ENCODE measurements around the gene OSBPL10. TPM values are rescaled to one million over a fixed set of nuclear protein-coding genes. Genes with fewer than 3 reads are reported as not detected.

OSBPL10 gene
- total RNA-seq, 1 experiment from 2014 or later = 172 TPM

DNA sequence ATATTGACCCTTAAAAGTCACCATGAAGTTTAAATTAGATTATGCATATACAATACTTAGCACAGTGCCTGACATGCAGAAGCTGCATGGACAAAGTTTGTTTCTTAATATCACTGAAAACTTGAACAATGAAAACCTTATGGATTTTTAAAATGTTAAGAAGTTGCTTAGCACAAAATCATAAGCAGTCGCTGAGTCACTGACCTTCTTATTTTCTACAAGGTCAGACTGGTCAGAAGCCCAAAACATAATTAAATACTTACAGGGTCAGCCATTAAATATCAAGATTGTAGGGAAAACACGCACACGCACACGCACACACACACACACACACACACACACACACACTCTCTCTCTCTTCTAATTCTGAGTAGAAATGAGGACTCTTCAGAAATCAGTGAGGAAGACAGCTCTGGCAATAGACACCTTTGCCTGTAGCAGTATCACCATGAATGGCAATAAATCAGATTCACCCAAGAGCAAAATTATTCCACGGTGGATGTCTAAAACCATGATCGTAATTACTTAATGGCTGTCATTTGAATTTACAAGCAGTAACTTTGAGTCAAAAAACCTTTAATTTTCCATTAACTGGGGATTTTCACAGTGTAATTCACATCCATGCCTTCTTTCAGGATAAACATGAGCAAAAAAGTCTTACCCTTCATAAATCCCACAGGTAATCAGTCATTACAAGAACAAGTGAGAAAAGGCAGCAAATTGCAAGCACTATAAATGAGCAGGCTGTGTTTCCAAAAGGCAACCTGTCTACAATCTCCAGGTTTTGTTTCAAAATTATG, 147.5 kb downstream of the OSBPL10 start:
- Mint-ChIP-seq H3K36me3 (ENCODE audit: insufficient read depth, unreplicated experiment) (peaks cover 12% of the 10 kb centered on the region), H3K4me3 (ENCODE audit: unreplicated experiment) (no peak overlapping the region), H3K9me3 (ENCODE audit: unreplicated experiment) (no peaks in the 10 kb centered on the region), H3K27ac (ENCODE audit: low read depth, unreplicated experiment) (no peak overlapping the region), H3K27me3 (ENCODE audit: insufficient read depth, unreplicated experiment) (no peaks in the 10 kb centered on the region), H3K4me1 (ENCODE audit: insufficient read depth, unreplicated experiment) (peaks cover 19% of the 10 kb centered on the region)
- intact Hi-C loops (cut with micrococcal nuclease) = no loop called here
- ChIA-PET POLR2A (interaction anchor here (0.7 kb wide), 2 partner anchors 44 to 1906 kb away, joined by 3 to 4 read pairs; no protein-coding TSS in a partner anchor), CTCF (no interaction called here)
- TF ChIP-seq, protein P1, sequence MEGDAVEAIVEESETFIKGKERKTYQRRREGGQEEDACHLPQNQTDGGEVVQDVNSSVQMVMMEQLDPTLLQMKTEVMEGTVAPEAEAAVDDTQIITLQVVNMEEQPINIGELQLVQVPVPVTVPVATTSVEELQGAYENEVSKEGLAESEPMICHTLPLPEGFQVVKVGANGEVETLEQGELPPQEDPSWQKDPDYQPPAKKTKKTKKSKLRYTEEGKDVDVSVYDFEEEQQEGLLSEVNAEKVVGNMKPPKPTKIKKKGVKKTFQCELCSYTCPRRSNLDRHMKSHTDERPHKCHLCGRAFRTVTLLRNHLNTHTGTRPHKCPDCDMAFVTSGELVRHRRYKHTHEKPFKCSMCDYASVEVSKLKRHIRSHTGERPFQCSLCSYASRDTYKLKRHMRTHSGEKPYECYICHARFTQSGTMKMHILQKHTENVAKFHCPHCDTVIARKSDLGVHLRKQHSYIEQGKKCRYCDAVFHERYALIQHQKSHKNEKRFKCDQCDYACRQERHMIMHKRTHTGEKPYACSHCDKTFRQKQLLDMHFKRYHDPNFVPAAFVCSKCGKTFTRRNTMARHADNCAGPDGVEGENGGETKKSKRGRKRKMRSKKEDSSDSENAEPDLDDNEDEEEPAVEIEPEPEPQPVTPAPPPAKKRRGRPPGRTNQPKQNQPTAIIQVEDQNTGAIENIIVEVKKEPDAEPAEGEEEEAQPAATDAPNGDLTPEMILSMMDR (IDR thresholded peaks at IDR 0.05; ENCODE audit: unreplicated experiment) = no peak
- no peak for DNase-seq (ENCODE audit: unreplicated experiment)
- no TSS peak for BruUV-seq (replicated peaks)

DNA sequence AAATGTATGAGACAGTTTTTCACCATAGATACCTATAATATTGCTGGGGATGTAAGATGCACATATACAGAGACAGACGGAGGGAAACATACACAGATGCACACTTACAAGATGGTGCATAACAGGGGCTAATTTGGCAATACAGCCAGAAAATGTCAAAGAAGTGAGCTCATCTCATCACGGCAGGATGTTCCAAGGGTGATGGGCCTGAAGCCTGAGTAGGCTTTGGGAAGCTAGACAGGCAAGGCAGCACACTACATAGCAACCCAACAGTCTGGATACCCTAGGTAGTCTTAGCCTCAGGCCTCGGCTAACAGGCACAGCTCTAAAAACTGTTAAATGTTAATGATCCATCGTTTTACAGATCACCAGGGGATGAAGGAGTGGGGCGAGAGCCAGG, 148.5 kb downstream of the OSBPL10 start:
- H3K9me3 Mint-ChIP-seq (ENCODE audit: unreplicated experiment) = no peaks in the 10 kb centered on the region
- intact Hi-C loops (cut with micrococcal nuclease) = no loop called here
- no TSS peak for BruUV-seq (replicated peaks)
- no peak overlapping the region for H3K27ac Mint-ChIP-seq (ENCODE audit: low read depth, unreplicated experiment)
- H3K27me3 Mint-ChIP-seq (ENCODE audit: insufficient read depth, unreplicated experiment) = no peaks in the 10 kb centered on the region
- TF ChIP-seq, protein P1 (IDR thresholded peaks at IDR 0.05; ENCODE audit: unreplicated experiment) = no peak
- H3K4me3 Mint-ChIP-seq (ENCODE audit: unreplicated experiment) = no peak overlapping the region
- POLR2A ChIA-PET = interaction anchor here (0.7 to 0.9 kb wide), 2 partner anchors 16 to 28 kb away, joined by 3 read pairs; no protein-coding TSS in a partner anchor
- peaks cover 19% of the 10 kb centered on the region for H3K4me1 Mint-ChIP-seq (ENCODE audit: insufficient read depth, unreplicated experiment)
- H3K36me3 Mint-ChIP-seq (ENCODE audit: insufficient read depth, unreplicated experiment) = peaks cover 19% of the 10 kb centered on the region
- CTCF ChIA-PET = interaction anchor here (0.6 to 1.7 kb wide), 4 partner anchors 10 to 32 kb away, joined by 3 to 4 read pairs (median 3); no protein-coding TSS in a partner anchor
- no peak for DNase-seq (ENCODE audit: unreplicated experiment)

GRCh38 chr3:31831591-31831990, 149.5 kb downstream of the OSBPL10 start:
- BruUV-seq (replicated peaks) = no TSS peak
- intact Hi-C loops (cut with micrococcal nuclease) = no loop called here
- POLR2A ChIA-PET = no interaction called here
- no peak overlapping the region for H3K4me3 Mint-ChIP-seq (ENCODE audit: unreplicated experiment)
- H3K9me3 Mint-ChIP-seq (ENCODE audit: unreplicated experiment) = no peaks in the 10 kb centered on the region
- H3K4me1 Mint-ChIP-seq (ENCODE audit: insufficient read depth, unreplicated experiment) = peaks cover 13% of the 10 kb centered on the region
- no peaks in the 10 kb centered on the region for H3K27me3 Mint-ChIP-seq (ENCODE audit: insufficient read depth, unreplicated experiment)
- CTCF ChIA-PET = interaction anchor here (1.0 to 1.7 kb wide), 2 partner anchors 9 to 21 kb away, joined by 3 read pairs; no protein-coding TSS in a partner anchor
- TF ChIP-seq, protein P1 (IDR thresholded peaks at IDR 0.05; ENCODE audit: unreplicated experiment) = no peak
- H3K36me3 Mint-ChIP-seq (ENCODE audit: insufficient read depth, unreplicated experiment) = peaks cover 28% of the 10 kb centered on the region
- H3K27ac Mint-ChIP-seq (ENCODE audit: low read depth, unreplicated experiment) = no peak overlapping the region
- DNase-seq (ENCODE audit: unreplicated experiment) = no peak

GRCh38 chr3:31829826-31830426, 151.1 kb downstream of the OSBPL10 start:
- TF ChIP-seq, protein P1 (IDR thresholded peaks at IDR 0.05; ENCODE audit: unreplicated experiment) = no peak
- ChIA-PET CTCF (interaction anchor here (0.6 to 0.8 kb wide), 3 partner anchors 9 to 383 kb away, joined by 3 to 4 read pairs (median 3); no protein-coding TSS in a partner anchor), POLR2A (no interaction called here)
- H3K27ac Mint-ChIP-seq (ENCODE audit: low read depth, unreplicated experiment) = no peak overlapping the region
- no peak for DNase-seq (ENCODE audit: unreplicated experiment)
- H3K4me1 Mint-ChIP-seq (ENCODE audit: insufficient read depth, unreplicated experiment) = peaks cover 5% of the 10 kb centered on the region
- no peaks in the 10 kb centered on the region for H3K27me3 Mint-ChIP-seq (ENCODE audit: insufficient read depth, unreplicated experiment)
- no TSS peak for BruUV-seq (replicated peaks)
- intact Hi-C loops (cut with micrococcal nuclease) = no loop called here
- H3K9me3 Mint-ChIP-seq (ENCODE audit: unreplicated experiment) = no peaks in the 10 kb centered on the region
- H3K4me3 Mint-ChIP-seq (ENCODE audit: unreplicated experiment) = no peak overlapping the region
- peaks cover 35% of the 10 kb centered on the region for H3K36me3 Mint-ChIP-seq (ENCODE audit: insufficient read depth, unreplicated experiment)

Data from MCF 10A (cell line).